Sigmoid colon (tissue), 3 donors: Measurements from ENCODE around the gene ITGA11.

Source experiments
- POLR2A ChIP-seq, 2 donors: fragments of 450-650 bp; IDR thresholded peaks; one replicate each; pipeline ENCODE4 v1.6.1; 2016; ENCODE audit warnings: antibody characterized with exemption in 2 of 2, mild to moderate bottlenecking in 2 of 2, moderate library complexity in 2 of 2
- TF ChIP-seq, protein P1 (sequence below), 4 experiments: fragments of 450-650 bp in 3 of 4; fragments of 200-600 bp in 1 of 4; IDR thresholded peaks; one replicate each; pipeline ENCODE4 v1.5.1; 2016 to 2019; ENCODE audit warnings: antibody characterized with exemption in 4 of 4, mild to moderate bottlenecking in 3 of 4, moderate library complexity in 2 of 4

GRCh38 chr15:68383161-68384074 lies 48.5 kb downstream of the ITGA11 start:
- no peak for TF ChIP-seq POLR2A (IDR thresholded peaks at IDR 0.05)
- TF ChIP-seq, protein P1, sequence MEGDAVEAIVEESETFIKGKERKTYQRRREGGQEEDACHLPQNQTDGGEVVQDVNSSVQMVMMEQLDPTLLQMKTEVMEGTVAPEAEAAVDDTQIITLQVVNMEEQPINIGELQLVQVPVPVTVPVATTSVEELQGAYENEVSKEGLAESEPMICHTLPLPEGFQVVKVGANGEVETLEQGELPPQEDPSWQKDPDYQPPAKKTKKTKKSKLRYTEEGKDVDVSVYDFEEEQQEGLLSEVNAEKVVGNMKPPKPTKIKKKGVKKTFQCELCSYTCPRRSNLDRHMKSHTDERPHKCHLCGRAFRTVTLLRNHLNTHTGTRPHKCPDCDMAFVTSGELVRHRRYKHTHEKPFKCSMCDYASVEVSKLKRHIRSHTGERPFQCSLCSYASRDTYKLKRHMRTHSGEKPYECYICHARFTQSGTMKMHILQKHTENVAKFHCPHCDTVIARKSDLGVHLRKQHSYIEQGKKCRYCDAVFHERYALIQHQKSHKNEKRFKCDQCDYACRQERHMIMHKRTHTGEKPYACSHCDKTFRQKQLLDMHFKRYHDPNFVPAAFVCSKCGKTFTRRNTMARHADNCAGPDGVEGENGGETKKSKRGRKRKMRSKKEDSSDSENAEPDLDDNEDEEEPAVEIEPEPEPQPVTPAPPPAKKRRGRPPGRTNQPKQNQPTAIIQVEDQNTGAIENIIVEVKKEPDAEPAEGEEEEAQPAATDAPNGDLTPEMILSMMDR (IDR thresholded peaks at IDR 0.05), result peak; percentile 33 to 75 (median 54)
